ENCODE results near the gene APOL3. TPM values are rescaled to one million over a fixed set of nuclear protein-coding genes. Genes with fewer than 3 reads are reported as not detected.
A peak's percentile ranks its signal among the peaks of the same experiment; 100 is the strongest.
"Not testable (repeated sequence)": the region's sequence is repeated elsewhere in the genome, so short reads cannot be mapped to it uniquely, and the experiment has no call there.

Gene APOL3
- total RNA-seq, 1 donor, result 13.8 TPM

DNA sequence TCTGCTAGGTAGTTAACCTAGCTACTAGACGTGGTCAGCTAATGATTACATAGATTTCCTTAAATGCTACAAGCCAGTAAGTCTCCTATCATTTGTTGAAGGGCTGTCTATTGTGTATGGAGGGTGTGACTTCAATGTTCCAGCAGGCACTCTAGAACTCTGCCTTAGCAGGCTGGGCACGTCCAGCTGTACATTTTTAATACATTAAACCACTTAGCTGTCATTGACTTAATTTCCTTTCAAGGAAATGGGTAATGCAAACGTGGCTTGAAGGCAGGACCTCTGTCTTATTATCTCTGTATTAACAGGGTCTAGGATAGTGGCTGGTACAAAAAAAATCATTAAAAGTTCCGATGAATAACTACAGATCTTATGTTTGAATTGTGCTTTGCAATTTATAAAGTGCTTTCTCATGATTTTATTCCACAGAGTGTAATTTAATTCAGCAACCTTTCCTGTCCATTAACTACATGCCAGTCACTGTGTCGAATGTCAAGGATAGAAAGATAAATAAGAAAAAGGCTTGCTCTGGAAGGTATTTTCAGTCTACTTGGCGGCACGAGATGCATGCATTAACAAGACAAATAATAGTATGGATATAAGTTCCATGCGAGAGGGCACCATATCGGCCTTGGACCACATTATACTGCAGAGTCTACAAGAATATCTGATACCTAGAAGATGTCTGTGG is 60.3 kb downstream of the APOL3 start:
- no peaks in the 10 kb centered on the region for H3K36me3 ChIP-seq (ENCODE audit: insufficient read depth, low read length)
- H3K27me3 ChIP-seq (ENCODE audit: insufficient read depth, low read length), result no peaks in the 10 kb centered on the region
- no peak overlapping the region for H2AFZ ChIP-seq (ENCODE audit: low read length)
- no peak overlapping the region for H3K4me2 ChIP-seq (ENCODE audit: insufficient read depth, low read length)
- H3K9me3 ChIP-seq (ENCODE audit: low read depth, low read length), result no peaks in the 10 kb centered on the region
- H3K4me1 ChIP-seq (ENCODE audit: insufficient read depth, low read length), result no peaks in the 10 kb centered on the region
- H3K79me2 ChIP-seq (ENCODE audit: insufficient read depth, low read length), result no peaks in the 10 kb centered on the region
- H4K20me1 ChIP-seq (ENCODE audit: insufficient read depth, low read length), result no peaks in the 10 kb centered on the region
- no peak overlapping the region for H3K27ac ChIP-seq (ENCODE audit: low read depth, low read length)
- TF ChIP-seq, protein P1, sequence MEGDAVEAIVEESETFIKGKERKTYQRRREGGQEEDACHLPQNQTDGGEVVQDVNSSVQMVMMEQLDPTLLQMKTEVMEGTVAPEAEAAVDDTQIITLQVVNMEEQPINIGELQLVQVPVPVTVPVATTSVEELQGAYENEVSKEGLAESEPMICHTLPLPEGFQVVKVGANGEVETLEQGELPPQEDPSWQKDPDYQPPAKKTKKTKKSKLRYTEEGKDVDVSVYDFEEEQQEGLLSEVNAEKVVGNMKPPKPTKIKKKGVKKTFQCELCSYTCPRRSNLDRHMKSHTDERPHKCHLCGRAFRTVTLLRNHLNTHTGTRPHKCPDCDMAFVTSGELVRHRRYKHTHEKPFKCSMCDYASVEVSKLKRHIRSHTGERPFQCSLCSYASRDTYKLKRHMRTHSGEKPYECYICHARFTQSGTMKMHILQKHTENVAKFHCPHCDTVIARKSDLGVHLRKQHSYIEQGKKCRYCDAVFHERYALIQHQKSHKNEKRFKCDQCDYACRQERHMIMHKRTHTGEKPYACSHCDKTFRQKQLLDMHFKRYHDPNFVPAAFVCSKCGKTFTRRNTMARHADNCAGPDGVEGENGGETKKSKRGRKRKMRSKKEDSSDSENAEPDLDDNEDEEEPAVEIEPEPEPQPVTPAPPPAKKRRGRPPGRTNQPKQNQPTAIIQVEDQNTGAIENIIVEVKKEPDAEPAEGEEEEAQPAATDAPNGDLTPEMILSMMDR (IDR thresholded peaks at IDR 0.05; ENCODE audit: extremely low read depth, low read depth, low read length), result no peak
- peak; percentile 32 for DNase-seq (ENCODE audit: insufficient read length, low spot score, missing footprints)
- H3K4me3 ChIP-seq (ENCODE audit: insufficient read depth, low read length), result no peak overlapping the region

DNA sequence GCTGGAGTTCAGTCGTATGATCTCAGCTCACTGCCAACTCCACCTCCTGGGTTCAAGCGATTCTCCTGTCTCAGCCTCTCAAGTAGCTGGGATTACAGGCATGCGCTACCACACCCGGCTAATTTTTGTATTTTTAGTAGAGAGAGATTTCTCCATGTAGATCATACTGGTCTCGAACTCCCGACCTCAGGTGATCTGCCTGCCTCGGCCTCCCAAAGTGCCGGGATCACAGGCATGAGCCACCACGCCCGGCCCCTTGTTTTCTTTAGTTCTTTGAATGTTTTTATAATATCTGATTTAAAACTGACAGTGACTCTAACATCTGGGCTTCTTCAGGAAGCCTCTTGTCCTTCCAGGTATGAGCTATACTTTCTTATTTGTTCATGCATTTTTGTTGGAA is 61.0 kb downstream of the APOL3 start:
- H3K27me3 ChIP-seq (ENCODE audit: insufficient read depth, low read length); H3K4me2 ChIP-seq (ENCODE audit: insufficient read depth, low read length); H3K79me2 ChIP-seq (ENCODE audit: insufficient read depth, low read length); H3K36me3 ChIP-seq (ENCODE audit: insufficient read depth, low read length); H3K4me3 ChIP-seq (ENCODE audit: insufficient read depth, low read length); H3K9me3 ChIP-seq (ENCODE audit: low read depth, low read length); H4K20me1 ChIP-seq (ENCODE audit: insufficient read depth, low read length); DNase-seq (ENCODE audit: insufficient read length, low spot score, missing footprints); H3K4me1 ChIP-seq (ENCODE audit: insufficient read depth, low read length); H3K27ac ChIP-seq (ENCODE audit: low read depth, low read length); H2AFZ ChIP-seq (ENCODE audit: low read length): not testable (repeated sequence)

GRCh38 chr22:36097880-36098279 is 62.7 kb downstream of the APOL3 start:
- Histone ChIP-seq H3K27me3 (ENCODE audit: insufficient read depth, low read length) (no peaks in the 10 kb centered on the region), H3K9me3 (ENCODE audit: low read depth, low read length) (no peaks in the 10 kb centered on the region), H3K79me2 (ENCODE audit: insufficient read depth, low read length) (no peaks in the 10 kb centered on the region), H4K20me1 (ENCODE audit: insufficient read depth, low read length) (no peaks in the 10 kb centered on the region), H3K4me1 (ENCODE audit: insufficient read depth, low read length) (no peaks in the 10 kb centered on the region), H3K27ac (ENCODE audit: low read depth, low read length) (no peak overlapping the region), H2AFZ (ENCODE audit: low read length) (no peak overlapping the region), H3K4me3 (ENCODE audit: insufficient read depth, low read length) (no peak overlapping the region), H3K36me3 (ENCODE audit: insufficient read depth, low read length) (no peaks in the 10 kb centered on the region), H3K4me2 (ENCODE audit: insufficient read depth, low read length) (no peak overlapping the region)
- TF ChIP-seq, protein P1 (IDR thresholded peaks at IDR 0.05; ENCODE audit: extremely low read depth, low read depth, low read length), result no peak
- no peak for DNase-seq (ENCODE audit: insufficient read length, low spot score, missing footprints)

DNA sequence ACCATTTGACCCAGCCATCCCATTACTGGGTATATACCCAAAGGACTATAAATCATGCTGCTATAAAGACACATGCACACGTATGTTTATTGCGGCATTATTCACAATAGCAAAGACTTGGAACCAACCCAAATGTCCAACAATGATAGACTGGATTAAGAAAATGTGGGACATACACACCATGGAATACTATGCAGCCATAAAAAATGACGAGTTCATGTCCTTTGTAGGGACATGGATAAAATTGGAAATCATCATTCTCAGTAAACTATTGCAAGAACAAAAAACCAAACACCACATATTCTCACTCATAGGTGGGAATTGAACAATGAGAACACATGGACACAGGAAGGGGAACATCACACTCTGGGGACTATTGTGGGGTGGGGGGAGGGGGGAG is 69.8 kb downstream of the APOL3 start:
- H3K27ac ChIP-seq (ENCODE audit: low read depth, low read length); H3K4me3 ChIP-seq (ENCODE audit: insufficient read depth, low read length); H3K4me1 ChIP-seq (ENCODE audit: insufficient read depth, low read length); H2AFZ ChIP-seq (ENCODE audit: low read length); H3K9me3 ChIP-seq (ENCODE audit: low read depth, low read length); H3K27me3 ChIP-seq (ENCODE audit: insufficient read depth, low read length); DNase-seq (ENCODE audit: insufficient read length, low spot score, missing footprints); H4K20me1 ChIP-seq (ENCODE audit: insufficient read depth, low read length); H3K79me2 ChIP-seq (ENCODE audit: insufficient read depth, low read length); H3K36me3 ChIP-seq (ENCODE audit: insufficient read depth, low read length); H3K4me2 ChIP-seq (ENCODE audit: insufficient read depth, low read length): not testable (repeated sequence)

Other genes with a start within 250 kb of the APOL3 start
- 171 and 189 TPM in 2 replicates for gene RBFOX2, start 131.9 kb downstream of the APOL3 start, total RNA-seq
- gene APOL4, start 41.1 kb upstream of the APOL3 start, total RNA-seq, result 2.9 and 4.4 TPM in 2 replicates
- 50.7 and 56.1 TPM in 2 replicates for gene APOL2, start 78.8 kb upstream of the APOL3 start, total RNA-seq
- 34.8 and 38.7 TPM in 2 replicates for gene APOL1, start 92.4 kb upstream of the APOL3 start, total RNA-seq
- gene MYH9, start 227.2 kb upstream of the APOL3 start, total RNA-seq, result 796 and 964 TPM in 2 replicates